T-helper 22 cell (primary cell): ENCODE measurements around the gene FBN3.

Source experiments
- DNase-seq: peaks from one replicate; pipeline ENCODE4 v3.0.0-alpha.2; 2020; ENCODE audit warnings: low read depth

The FBN3 gene

DNA sequence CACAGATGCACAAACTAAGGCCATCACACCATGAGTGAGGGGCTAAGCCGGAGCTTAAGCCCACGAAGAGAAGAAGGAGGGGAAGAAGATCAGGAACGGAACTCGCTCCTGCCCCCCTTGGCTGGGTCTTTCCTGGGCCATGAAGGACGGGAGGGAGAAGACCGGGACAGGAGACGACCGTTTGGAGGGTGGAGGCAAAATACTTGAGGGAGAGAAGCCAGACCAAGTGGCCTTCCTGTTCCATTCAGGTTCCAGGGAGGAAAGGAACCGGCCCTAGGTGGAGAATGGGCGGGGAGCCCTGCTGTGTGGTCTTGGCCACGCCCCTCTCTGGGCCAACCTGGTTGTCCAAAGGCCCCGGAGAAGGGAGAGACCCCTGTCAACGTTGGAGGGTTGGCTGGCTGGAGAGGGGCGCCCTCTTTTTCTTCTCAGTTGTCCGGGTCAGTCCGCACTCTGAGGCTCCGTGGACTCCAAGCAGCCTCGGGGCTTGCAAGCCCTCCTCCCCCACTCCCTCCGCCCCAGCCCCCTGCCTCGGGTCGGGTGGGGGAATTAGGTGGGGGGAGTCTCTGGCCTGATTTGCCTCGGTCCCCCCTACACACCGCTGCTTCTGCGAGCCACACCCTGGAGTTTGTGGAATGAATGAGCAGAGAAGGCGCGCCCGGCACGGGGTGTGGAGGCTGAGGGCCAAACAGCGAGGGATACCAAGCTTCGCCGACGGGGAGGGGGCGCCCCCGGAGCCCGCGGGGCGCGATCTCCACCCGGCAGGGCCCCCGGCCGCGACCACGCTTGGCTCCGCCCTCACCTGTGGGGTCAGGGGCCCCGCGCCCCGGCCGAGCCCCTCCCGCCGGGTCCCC is 757 bp downstream of the FBN3 start:
- DNase-seq: no peak

DNA sequence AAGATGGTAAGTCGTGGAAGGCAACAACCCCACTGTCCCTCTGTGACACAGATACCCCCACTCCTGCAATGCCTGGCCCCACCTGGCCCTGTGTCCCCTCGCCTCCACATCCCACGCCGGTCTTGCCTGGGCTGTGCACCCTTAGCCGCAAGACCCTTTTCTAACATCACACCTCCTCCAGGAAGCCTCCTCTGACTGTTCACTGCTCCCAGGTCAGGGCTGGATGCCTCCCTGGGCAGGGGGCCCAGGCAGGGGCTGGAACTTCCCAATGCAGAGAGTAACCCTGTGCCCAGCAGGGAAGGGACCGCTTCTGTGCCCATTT is 1.3 kb downstream of the FBN3 start:
- no peak for DNase-seq

DNA sequence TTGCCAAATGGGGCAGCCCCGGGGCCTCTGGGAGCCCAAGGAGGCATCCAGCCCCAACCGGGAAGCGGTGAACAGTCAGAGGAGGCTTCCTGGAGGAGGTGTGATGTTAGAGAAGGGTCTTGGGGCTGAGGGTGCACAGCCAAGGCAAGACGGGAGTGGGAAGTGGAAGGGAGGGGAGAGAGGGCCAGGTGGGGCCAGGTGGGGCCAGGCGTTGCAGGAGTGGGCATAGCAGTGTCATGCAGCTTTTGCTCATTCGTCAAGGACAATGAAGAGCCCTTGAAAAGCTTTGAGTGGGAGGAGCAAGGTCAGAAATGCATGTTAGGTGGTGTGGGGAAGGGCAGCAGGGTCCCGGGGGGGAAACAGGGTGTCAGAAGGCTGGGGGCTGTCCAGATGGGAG is 1.8 kb downstream of the FBN3 start:
- DNase-seq: no peak

DNA sequence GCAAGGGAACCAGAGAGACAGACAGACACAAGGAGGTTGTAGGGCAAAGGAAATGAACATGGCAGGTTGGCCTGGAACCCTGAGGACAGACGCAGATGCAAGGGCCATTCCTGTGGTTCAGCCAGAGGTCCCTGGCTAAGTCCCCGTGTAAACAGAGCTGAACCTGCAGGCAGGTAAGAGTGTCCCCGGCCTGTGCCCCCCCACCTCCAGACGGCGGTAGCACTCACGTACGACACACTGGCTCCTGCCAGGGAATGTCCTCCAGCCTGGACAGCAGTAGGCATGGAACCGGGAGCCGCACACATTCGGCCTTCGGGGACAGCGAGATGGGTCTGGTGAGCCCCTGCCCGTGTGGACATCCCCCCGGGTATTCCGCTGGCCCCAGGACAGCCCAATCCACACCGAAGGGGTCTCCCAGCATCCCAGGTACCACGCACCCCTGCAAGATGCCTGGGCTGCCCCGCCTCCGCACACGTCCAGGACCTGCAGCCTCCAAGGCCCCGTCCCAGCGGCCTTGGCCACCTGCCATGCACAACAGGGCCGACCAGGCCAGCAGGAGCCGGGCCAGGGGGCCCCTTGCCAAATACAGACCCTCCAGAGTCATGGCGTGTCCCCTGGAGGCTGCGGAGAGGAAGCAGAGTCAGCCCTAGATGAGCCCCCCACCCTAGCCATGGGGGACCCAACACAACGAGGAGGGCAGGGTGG is 2.4 kb downstream of the FBN3 start:
- no peak for DNase-seq

DNA sequence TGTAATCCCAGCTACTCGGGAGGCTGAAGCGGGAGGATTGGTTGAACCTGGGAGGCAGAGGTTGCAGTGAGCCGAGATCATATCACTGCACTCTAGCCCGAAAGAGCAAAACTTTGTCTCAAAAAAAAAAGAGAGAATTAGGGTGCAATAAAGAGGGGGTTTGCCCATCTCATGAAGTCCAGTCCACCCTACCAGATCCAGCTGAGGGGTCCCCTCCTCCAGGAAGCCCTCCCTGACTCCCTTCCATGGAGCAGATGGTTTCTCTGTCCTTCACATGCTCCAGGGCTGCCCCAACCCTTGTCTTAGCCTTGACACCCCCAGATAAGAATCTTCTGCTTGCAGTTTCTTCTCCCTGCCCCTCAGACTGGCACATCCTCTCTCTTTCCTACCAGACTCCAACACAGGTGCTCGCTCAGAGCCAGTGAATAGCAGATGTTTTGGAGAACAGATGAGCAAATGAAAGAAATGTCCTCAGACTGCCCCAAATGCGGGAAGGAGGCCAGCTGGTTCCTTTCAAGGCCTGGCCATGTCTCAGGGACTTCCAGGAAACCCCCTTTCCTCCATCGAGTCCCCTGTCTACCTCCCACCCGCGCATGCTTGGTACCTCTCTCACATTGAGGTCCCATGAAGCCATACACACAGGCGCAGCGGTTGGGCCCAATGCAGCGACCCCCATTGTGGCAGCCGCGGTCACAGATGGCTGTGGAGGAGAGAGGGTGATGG is 5.0 kb downstream of the FBN3 start:
- DNase-seq: no peak

DNA sequence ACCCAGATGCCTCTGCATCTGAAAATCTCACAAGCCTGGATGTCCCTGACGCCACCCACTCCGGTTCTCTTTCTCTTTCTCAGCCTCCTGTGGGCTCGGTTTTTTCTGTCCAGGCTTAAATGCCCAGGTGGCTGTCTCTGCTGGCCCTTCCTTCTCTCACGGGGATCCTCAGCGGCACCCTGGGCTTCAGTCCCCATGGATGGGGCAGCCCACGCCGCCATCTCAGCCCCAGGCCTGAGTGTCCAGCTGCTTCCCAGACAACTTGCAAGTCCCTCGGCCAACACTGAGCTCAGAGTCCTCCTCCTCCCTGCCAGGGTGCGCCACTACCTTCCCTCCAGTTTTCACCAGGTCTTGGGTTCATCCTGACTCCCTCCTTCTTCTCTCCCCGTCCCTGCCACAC is 6.4 kb downstream of the FBN3 start:
- DNase-seq: no peak

DNA sequence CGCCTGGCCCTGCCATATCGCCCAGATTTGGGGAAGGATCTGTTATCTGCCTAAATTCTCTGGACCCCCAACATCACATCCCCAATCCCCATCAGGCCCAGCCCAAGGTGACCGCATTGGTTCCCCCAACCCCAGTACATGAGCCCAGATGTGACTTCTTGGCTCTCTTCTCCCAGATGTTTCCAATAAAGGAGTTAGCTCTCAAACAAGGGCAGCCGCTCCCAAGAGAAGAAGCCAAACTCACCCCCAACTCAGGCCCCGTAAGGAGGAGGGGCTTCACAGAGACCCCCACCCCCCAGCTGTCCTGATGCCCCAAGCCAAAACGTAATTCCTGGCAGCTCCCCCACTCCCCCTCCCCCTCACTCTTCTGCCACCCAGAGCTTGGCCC is 6.9 kb downstream of the FBN3 start:
- DNase-seq: no peak

DNA sequence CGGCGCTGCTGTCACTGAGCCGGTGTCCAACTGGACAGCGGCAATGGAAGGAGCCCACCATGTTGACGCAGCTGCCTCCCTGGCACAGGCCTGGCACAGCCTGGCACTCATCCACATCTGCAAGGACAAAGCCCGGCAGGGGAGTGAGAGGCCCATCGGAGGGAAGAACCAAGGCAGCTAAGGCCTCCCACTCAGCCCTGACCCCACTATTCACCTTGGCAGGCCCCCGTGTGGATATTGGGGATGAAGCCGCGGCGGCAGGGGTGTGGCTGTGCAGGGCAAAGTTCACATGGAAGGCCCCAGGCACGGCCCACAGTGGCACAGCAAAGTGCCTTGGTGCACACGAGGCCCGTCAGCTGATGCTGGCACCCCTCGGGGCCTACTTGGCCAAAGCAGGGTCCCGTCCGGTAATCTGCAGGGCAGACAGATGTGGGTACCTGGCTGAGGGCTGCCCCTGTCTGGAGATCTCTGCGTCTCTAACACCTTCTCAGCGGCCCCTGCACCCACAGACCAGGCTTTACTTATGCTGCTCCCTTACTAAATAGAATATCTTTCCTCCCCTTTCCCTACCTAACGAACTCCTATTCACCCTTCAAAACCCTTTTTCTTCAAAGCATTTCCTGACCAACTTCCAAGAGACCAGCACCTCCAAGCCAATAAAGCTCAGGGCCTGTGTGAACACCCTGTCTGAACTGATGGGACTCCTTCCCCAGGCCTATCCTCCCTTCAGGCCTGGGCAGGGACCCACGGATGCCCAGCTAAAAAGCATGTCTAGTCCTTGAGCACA is 7.5 kb downstream of the FBN3 start:
- DNase-seq: no peak

DNA sequence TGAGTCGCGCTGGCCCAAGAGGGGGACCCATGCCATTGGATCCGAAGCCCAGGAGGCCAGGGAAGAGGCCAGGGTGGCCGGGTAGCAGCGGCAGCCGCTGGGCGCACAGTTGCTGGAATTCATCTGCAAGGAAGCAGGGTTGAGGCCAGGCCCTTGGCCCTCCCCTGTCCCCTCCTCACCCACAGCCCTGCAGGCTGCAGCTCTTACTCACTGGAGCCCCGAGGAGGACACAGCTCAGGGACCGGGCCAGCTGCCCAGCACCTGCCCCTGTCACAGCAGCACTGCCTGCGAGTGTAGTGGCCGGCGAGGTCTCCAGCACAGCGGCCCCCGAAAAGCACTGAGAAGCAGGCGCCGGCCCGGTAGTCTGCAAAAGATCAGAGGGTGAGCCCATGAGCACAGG is 11.2 kb downstream of the FBN3 start:
- DNase-seq: no peak

DNA sequence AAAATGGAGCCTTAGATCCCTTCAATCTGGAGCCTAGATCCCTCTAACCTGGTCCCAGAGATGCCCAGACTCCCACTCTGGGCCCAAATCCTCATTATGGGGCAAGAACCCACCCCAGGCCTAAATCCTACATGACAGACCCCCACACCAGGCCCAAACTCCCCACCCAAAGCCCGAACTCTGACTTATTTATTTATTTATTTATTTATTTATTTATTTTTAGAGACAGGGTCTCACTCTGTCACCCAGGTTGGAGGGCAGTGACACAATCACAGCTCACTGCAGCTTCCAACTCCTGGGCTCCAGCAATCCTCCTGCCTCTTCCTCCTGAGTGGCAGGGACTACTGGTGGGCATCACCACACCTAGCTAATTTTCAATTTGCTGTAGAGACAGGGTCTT is 12.0 kb downstream of the FBN3 start:
- no peak for DNase-seq

DNA sequence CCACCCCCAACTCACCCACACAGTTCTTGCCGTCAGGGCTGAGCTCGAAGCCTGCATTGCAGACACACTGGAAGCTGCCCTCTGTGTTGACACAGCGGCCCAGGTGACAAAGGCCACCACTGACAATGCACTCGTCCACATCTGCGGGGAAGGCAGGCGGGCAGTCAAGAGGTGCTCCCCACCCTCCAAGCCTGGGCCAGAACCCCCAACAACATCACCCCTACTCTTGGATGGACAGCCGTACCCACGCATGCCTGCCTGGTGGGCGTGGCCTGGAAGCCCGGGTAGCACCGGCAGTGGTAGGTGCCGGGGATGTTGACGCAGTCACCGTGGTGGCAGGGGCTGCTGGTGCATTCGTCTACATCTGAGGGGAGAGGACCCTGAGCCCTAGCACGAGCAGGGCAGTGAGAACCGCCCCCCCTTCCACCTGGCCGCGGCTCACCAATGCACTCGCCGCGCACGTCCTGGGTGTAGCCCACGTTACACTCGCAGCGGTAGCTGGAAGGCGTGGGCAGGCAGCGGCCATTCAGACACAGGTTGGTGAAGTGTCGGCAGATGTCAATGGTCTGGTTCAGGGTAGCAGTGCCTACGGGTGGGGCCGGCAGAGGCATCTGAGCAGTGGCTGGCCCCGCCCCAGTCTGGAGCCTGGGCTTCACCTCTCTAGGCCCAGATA is 13.3 kb downstream of the FBN3 start:
- DNase-seq: no peak

DNA sequence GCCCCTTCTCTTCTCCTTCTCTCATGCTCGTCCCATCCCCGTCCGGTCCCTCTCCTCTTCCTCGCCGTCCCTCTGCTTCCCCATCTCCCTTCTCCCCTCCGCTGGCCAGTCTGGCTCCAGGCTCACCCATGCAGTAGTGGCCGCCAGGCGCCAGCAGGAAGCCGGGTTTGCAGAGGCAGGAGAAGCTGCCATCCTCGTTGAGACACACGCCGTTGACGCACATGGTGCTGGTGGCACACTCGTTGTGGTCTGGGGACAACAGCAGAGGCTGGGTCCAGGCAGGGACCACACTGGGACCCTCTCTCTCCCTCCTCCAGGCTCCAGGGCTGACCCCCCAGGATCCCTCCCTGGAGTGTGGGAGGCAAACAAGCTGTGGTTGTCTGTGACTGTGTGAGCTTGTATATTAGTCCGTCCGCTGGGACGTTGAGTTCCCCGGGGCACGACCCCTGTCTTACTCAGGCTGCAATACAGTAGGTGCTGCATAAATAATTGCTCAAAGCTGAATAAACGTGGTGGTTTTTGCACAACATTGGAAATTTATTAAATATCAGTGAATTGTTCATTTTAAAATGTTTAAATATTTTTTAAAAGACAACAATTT is 16.4 kb downstream of the FBN3 start:
- DNase-seq: no peak

DNA sequence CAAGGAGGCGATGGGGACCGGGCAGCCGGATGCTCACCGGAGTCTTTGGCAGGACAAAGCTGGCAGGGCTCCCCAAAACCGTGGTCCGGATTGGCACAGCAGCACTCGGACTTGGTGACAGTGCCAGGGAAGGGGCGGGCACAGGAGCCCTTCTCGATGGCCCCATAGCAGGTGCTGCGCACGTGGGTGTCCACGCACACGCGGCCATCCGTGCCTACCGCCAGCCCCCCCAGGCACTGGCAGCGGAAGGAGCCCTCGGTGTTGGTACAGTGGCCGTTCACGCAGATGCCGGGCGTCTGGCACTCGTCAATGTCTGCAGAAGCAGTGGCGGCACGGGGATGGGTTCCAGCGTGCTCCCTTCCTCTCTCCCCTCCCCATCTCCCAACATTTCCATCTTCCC is 17.9 kb downstream of the FBN3 start:
- DNase-seq: no peak

DNA sequence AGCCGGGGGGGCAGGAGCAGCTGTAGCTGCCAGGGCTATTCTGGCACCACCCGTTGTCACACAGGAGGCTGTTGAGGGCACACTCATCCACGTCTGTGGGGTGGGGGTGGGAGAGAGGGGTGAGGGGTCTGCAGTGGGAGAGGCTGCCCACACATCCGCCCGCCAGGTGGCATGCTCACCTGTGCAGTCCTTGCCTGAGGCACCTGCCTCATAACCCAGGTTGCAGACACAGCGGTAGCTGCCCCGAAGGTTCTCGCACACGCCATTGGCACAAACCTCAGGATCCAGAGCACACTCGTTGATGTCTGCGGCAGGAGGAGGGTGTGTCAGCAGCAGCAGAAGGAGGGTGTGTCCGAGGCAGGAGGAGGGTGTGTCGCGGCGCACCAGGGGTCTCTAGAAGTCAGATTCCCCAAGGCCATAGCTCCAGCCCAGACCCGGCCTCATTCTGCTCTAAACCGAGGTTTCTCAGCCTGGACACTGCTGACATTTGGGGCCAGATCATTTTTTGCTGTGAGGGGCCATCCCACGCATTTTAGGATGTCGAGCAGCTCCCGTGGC is 20.3 kb downstream of the FBN3 start:
- DNase-seq: no peak

DNA sequence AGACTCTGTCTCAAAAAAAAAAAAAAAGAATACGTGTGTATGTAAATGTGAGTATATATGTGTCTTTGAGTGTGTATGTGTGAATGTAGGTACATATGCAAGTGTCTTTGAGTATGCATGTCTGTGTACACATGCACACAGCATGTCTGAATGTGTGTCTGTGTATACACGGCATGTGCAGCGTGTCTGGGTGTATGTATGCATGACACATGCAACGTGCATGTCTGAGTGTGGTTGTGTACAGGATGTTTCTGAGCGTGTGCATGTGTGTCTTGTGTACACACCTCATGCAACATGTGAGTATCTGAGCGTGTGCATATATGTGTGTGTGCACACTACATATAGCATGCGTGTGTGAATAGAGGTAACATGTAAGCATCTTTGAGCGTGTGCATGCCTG is 20.8 kb downstream of the FBN3 start:
- no peak for DNase-seq

DNA sequence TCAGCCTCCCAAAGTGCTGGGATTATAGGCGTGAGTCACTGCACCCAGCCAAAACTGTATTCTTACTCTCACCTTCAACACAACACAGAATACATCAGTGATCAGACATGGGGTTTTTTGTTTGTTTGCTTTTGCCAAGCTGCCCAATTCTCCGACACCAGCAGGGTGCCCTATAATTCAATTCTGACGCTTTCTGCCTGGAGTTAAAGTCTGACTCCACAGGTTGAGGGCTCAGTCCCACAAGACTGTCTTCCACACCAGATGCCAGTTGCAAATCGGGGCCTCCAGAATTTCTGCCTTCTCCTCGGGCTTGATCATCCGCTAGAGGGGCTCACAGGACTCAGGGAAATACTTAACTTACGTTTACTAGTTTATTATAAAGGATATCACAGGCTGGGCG is 22.1 kb downstream of the FBN3 start:
- DNase-seq: no peak

DNA sequence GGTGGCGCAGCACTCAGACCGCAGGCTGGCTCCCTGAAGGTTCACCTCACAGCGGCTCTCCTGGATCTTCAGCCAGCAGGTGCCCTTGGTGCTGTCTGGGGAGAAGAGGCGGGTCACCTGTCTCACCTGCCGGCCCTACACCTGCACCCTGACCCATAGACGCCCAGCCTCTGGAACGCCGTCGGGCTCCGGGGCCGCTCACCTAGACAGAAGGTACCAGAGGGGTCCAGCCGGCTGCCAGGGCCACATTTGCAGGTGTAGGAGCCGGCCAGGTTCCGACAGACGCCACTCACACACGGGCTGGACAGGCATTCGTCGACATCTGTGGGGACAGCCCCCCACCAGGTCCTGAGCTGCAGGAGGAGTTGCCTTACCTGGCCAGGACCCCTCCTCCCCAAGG is 22.9 kb downstream of the FBN3 start:
- DNase-seq: no peak

DNA sequence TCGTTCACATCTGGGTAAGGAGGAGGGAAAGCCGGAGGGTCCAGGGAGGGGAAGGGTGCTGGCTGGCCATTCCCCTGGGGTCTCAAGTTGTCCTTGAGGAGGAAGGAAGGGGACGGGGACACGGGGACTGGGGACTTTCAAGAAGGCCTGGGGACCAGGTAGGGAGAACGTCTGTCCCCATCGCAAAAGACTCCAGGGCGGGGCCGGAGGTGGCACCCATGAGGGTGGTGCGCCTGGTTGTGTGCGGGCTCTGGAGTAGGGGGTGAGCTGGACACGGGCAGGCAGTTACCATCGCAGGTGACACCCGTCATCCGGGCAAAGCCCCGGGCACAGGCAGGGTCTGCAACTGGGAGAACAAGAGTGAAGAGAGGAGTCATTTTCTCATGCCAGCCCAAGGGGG is 23.4 kb downstream of the FBN3 start:
- DNase-seq: no peak

DNA sequence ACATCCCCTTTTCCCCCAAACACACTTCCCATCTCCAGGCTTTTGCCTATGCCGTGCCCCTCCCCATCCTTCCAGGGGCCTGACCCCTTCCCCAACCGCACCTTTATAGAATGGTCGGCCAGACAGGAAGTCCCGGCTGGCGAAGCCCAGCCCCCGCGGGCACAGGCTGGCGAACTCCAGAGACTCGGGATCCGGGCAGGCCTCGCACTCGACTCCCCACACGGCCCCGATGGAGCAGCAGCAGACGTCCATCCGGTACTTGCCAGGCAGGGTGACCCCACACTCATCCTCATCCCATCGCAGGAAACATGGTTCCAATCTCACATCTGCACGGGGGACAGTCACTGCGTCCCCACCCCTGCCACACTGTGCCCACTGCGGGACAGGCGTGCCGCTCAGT is 25.7 kb downstream of the FBN3 start:
- no peak for DNase-seq

DNA sequence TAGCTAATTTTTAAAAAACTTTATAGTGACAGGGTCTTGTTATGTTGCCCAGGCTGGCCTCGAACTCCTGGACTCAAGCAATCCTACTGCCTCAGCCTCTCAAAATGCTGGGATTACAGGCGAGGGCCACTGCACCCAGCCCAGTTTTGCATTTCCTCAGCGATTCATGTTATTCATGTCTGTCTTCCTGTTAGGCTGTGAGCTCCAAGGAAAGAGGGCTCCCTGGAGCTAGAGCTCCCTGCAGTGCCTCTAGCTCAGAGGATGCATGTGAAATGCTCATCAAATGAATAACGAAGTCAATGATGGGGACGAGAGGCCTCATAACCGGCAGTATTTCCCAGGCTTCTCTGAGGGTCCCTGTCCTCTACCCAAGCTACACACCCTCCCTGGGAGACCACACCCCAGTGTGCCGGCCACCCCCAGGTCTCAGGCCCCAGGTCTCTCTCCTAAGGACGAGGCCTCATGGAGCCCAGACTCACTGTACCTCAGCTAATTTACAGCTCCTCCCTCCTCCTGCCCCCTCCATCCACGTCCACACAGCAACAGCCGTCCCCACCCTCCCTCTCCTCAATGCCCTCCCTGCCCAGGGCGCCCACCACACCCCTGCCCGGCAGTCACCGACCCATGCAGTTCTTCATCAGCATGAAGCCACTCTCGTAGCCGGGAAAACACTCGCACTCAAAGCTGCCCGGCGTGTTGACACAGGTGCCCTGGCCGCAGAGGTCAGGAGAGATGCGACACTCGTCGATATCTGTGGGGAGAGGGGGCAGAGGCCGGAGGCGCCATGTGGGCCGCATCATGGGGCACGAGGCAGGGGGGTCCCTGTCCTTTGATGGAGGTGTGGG is 28.5 kb downstream of the FBN3 start:
- no peak for DNase-seq
